ENCODE data around the gene RASD1. TPM values are rescaled to one million over a fixed set of nuclear protein-coding genes. Genes with fewer than 3 reads are reported as not detected.
A peak's percentile ranks its signal among the peaks of the same experiment; 100 is the strongest.

The RASD1 gene
- total RNA-seq, 1 experiment from 2014 or later: not detected

GRCh38 chr17:17533901-17534441, 37.8 kb upstream of the RASD1 start:
- Histone ChIP-seq H3K9me3 (replicated peaks) (0 out of 2 replicates have a peak, but pooled peaks cover 6% of the 10 kb centered on the region), H3K4me1 (peaks cover 25% of the 10 kb centered on the region), H3K27me3 (no peaks in the 10 kb centered on the region), H3K4me3 (no peak overlapping the region), H3K27ac (no peak overlapping the region), H3K36me3 (no peaks in the 10 kb centered on the region)
- no peak for DNase-seq

- H3K4me3 ChIP-seq: no peak overlapping the region
- H3K4me1 ChIP-seq: peaks cover 15% of the 10 kb centered on the region
- H3K9me3 ChIP-seq (replicated peaks): 0 out of 2 replicates have a peak, but pooled peaks cover 6% of the 10 kb centered on the region
- no peak overlapping the region for H3K27ac ChIP-seq
- no peak for DNase-seq
- H3K36me3 ChIP-seq: no peaks in the 10 kb centered on the region
- H3K27me3 ChIP-seq: no peaks in the 10 kb centered on the region
Measured at GRCh38 chr17:17532991-17533390, 36.8 kb upstream of the RASD1 start.

GRCh38 chr17:17531156-17531555, 35.0 kb upstream of the RASD1 start:
- Histone ChIP-seq H3K27ac (no peak overlapping the region), H3K27me3 (no peaks in the 10 kb centered on the region), H3K4me3 (no peak overlapping the region), H3K36me3 (no peaks in the 10 kb centered on the region), H3K4me1 (peaks cover 4% of the 10 kb centered on the region; the same call in 1 of the 2 replicates), H3K9me3 (replicated peaks) (0 out of 2 replicates have a peak, but pooled peaks cover 6% of the 10 kb centered on the region)
- no peak for DNase-seq

- 0 out of 2 replicates have a peak, but pooled peaks cover 6% of the 10 kb centered on the region for H3K9me3 ChIP-seq (replicated peaks)
Measured at GRCh38 chr17:17528696-17529652, 32.8 kb upstream of the RASD1 start.

GRCh38 chr17:17527956-17528500, 31.8 kb upstream of the RASD1 start:
- Histone ChIP-seq H3K9me3 (replicated peaks) (0 out of 2 replicates have a peak, but pooled peaks cover 6% of the 10 kb centered on the region), H3K4me1 (peaks cover 13% of the 10 kb centered on the region; the same call in 1 of the 2 replicates), H3K27ac (no peak overlapping the region), H3K4me3 (no peak overlapping the region), H3K36me3 (no peaks in the 10 kb centered on the region), H3K27me3 (no peaks in the 10 kb centered on the region)
- DNase-seq: no peak

More at GRCh38 chr17:17528696-17529652, 32.8 kb upstream of the RASD1 start:
- DNase-seq: no peak
- Histone ChIP-seq H3K27ac (no peak overlapping the region), H3K27me3 (no peaks in the 10 kb centered on the region), H3K4me1 (peaks cover 6% of the 10 kb centered on the region; the same call in 1 of the 2 replicates), H3K36me3 (no peaks in the 10 kb centered on the region), H3K4me3 (no peak overlapping the region)

- peaks cover 18% of the 10 kb centered on the region; the same call in 1 of the 2 replicates for H3K4me1 ChIP-seq
- no peaks in the 10 kb centered on the region for H3K36me3 ChIP-seq
- H3K27ac ChIP-seq: no peak overlapping the region
- no peaks in the 10 kb centered on the region for H3K27me3 ChIP-seq
- no peak for DNase-seq
- H3K4me3 ChIP-seq: no peak overlapping the region
- 0 out of 2 replicates have a peak, but pooled peaks cover 6% of the 10 kb centered on the region for H3K9me3 ChIP-seq (replicated peaks)
Measured at GRCh38 chr17:17527534-17527933, 31.3 kb upstream of the RASD1 start.

GRCh38 chr17:17526369-17526768, 30.2 kb upstream of the RASD1 start:
- H3K4me3 ChIP-seq: no peak overlapping the region
- H3K4me1 ChIP-seq: peaks cover 19% of the 10 kb centered on the region; the same call in 1 of the 2 replicates
- DNase-seq: peak; percentile 43 to 56
- no peaks in the 10 kb centered on the region for H3K36me3 ChIP-seq
- no peaks in the 10 kb centered on the region for H3K9me3 ChIP-seq (replicated peaks)
- no peaks in the 10 kb centered on the region for H3K27me3 ChIP-seq
- H3K27ac ChIP-seq: no peak overlapping the region

GRCh38 chr17:17525956-17526355, 29.8 kb upstream of the RASD1 start:
- Histone ChIP-seq H3K36me3 (no peaks in the 10 kb centered on the region), H3K9me3 (replicated peaks) (no peaks in the 10 kb centered on the region), H3K27me3 (no peaks in the 10 kb centered on the region), H3K4me3 (no peak overlapping the region), H3K4me1 (peaks cover 19% of the 10 kb centered on the region; the same call in 1 of the 2 replicates), H3K27ac (no peak overlapping the region)
- DNase-seq: no peak

- H3K27me3 ChIP-seq: no peaks in the 10 kb centered on the region
- no peak for DNase-seq
- peaks cover 19% of the 10 kb centered on the region; the same call in 1 of the 2 replicates for H3K4me1 ChIP-seq
- H3K27ac ChIP-seq: no peak overlapping the region
- no peaks in the 10 kb centered on the region for H3K9me3 ChIP-seq (replicated peaks)
- H3K4me3 ChIP-seq: no peak overlapping the region
- H3K36me3 ChIP-seq: no peaks in the 10 kb centered on the region
Measured at GRCh38 chr17:17525311-17525710, 29.1 kb upstream of the RASD1 start.

- H3K9me3 ChIP-seq (replicated peaks): no peaks in the 10 kb centered on the region
- H3K4me3 ChIP-seq: no peak overlapping the region
- no peak for DNase-seq
- H3K27ac ChIP-seq: no peak overlapping the region
- no peaks in the 10 kb centered on the region for H3K27me3 ChIP-seq
- no peaks in the 10 kb centered on the region for H3K36me3 ChIP-seq
- peaks cover 19% of the 10 kb centered on the region; the same call in 1 of the 2 replicates for H3K4me1 ChIP-seq
Measured at GRCh38 chr17:17523731-17524490, 27.7 kb upstream of the RASD1 start.

GRCh38 chr17:17523001-17523730, 27.0 kb upstream of the RASD1 start:
- H3K36me3 ChIP-seq: no peaks in the 10 kb centered on the region
- peaks cover 19% of the 10 kb centered on the region; the same call in 1 of the 2 replicates for H3K4me1 ChIP-seq
- no peaks in the 10 kb centered on the region for H3K27me3 ChIP-seq
- H3K27ac ChIP-seq: no peak overlapping the region
- H3K4me3 ChIP-seq: no peak overlapping the region
- peak in 1 of 2 experiments; percentile 67 for DNase-seq
- H3K9me3 ChIP-seq (replicated peaks): no peaks in the 10 kb centered on the region

- peaks cover 33% of the 10 kb centered on the region for H3K4me1 ChIP-seq
- H3K27ac ChIP-seq: no peak overlapping the region
- no peaks in the 10 kb centered on the region for H3K9me3 ChIP-seq (replicated peaks)
- no peaks in the 10 kb centered on the region for H3K36me3 ChIP-seq
- no peak overlapping the region for H3K4me3 ChIP-seq
- no peaks in the 10 kb centered on the region for H3K27me3 ChIP-seq
- DNase-seq: no peak
Measured at GRCh38 chr17:17520599-17521232, 24.5 kb upstream of the RASD1 start.

- H3K4me1 ChIP-seq: peaks cover 41% of the 10 kb centered on the region
- no peak overlapping the region for H3K4me3 ChIP-seq
- no peak for DNase-seq
- no peaks in the 10 kb centered on the region for H3K9me3 ChIP-seq (replicated peaks)
- no peaks in the 10 kb centered on the region for H3K27me3 ChIP-seq
- no peaks in the 10 kb centered on the region for H3K36me3 ChIP-seq
- no peak overlapping the region for H3K27ac ChIP-seq
Measured at GRCh38 chr17:17519886-17520285, 23.7 kb upstream of the RASD1 start.

Measured in SJCRH30 (cell line).